ENCODE results near the gene SEMA5A.

DNA sequence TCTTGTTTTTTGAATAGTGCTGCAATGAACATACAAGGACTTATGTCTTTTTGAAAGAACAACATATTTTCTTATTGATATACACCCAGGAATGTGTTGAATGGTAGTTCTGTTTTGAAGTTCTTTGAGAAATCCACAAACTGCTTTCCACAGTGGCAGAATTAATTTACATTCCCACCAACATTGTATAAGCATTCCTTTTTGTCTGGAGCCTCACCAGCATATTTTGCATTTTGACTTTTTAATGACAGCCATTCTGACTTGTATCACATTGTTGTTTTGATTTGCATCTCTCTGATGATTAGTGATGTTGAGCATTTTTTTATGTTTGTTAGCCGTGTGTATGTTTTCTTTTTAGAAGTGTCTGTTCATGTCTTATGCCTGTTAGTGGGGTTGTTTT lies 524.9 kb downstream of the SEMA5A start:
- TF ChIP-seq, protein P1, sequence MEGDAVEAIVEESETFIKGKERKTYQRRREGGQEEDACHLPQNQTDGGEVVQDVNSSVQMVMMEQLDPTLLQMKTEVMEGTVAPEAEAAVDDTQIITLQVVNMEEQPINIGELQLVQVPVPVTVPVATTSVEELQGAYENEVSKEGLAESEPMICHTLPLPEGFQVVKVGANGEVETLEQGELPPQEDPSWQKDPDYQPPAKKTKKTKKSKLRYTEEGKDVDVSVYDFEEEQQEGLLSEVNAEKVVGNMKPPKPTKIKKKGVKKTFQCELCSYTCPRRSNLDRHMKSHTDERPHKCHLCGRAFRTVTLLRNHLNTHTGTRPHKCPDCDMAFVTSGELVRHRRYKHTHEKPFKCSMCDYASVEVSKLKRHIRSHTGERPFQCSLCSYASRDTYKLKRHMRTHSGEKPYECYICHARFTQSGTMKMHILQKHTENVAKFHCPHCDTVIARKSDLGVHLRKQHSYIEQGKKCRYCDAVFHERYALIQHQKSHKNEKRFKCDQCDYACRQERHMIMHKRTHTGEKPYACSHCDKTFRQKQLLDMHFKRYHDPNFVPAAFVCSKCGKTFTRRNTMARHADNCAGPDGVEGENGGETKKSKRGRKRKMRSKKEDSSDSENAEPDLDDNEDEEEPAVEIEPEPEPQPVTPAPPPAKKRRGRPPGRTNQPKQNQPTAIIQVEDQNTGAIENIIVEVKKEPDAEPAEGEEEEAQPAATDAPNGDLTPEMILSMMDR (IDR thresholded peaks at IDR 0.05): no peak
- no peak for TF ChIP-seq POLR2AphosphoS5 (IDR thresholded peaks at IDR 0.05)

Measured in breast epithelium (tissue), 3 donors.